ENCODE data around the gene STK33.

The STK33 gene

GRCh38 chr11:8636127-8636526 lies 42.1 kb upstream of the STK33 start:
- in situ Hi-C loops (cut with HindIII; ENCODE audit: low sequenced_read_pairs), result no loop called here
- no peak for TF ChIP-seq CTCF (IDR thresholded peaks at IDR 0.05; ENCODE audit: low read depth, low read length, missing control alignments)
- no peak overlapping the region for H3K4me3 ChIP-seq (ENCODE audit: low read depth, low read length)
- DNase-seq (ENCODE audit: low read depth), result no peak

- no peak for DNase-seq (ENCODE audit: low read depth)
- in situ Hi-C loops (cut with HindIII; ENCODE audit: low sequenced_read_pairs), result no loop called here
- no peak for TF ChIP-seq CTCF (IDR thresholded peaks at IDR 0.05; ENCODE audit: low read depth, low read length, missing control alignments)
- H3K4me3 ChIP-seq (ENCODE audit: low read depth, low read length), result no peak overlapping the region
Measured at GRCh38 chr11:8634498-8634897, 40.5 kb upstream of the STK33 start.

- in situ Hi-C loops (cut with HindIII; ENCODE audit: low sequenced_read_pairs), result no loop called here
- no peak for TF ChIP-seq CTCF (IDR thresholded peaks at IDR 0.05; ENCODE audit: low read depth, low read length, missing control alignments)
- no peak overlapping the region for H3K4me3 ChIP-seq (ENCODE audit: low read depth, low read length)
Measured at GRCh38 chr11:8631395-8632118, 37.5 kb upstream of the STK33 start.

GRCh38 chr11:8624698-8625097 lies 30.7 kb upstream of the STK33 start:
- DNase-seq (ENCODE audit: low read depth), result no peak
- in situ Hi-C loops (cut with HindIII; ENCODE audit: low sequenced_read_pairs), result no loop called here
- H3K4me3 ChIP-seq (ENCODE audit: low read depth, low read length), result no peak overlapping the region
- TF ChIP-seq CTCF (IDR thresholded peaks at IDR 0.05; ENCODE audit: low read depth, low read length, missing control alignments), result no peak

More at GRCh38 chr11:8631395-8632118, 37.5 kb upstream of the STK33 start:
- peak; percentile 67 for DNase-seq (ENCODE audit: low read depth)

GRCh38 chr11:8621147-8621546 lies 27.1 kb upstream of the STK33 start:
- in situ Hi-C loops (cut with HindIII; ENCODE audit: low sequenced_read_pairs), result no loop called here
- no peak for TF ChIP-seq CTCF (IDR thresholded peaks at IDR 0.05; ENCODE audit: low read depth, low read length, missing control alignments)
- H3K4me3 ChIP-seq (ENCODE audit: low read depth, low read length), result no peak overlapping the region
- no peak for DNase-seq (ENCODE audit: low read depth)

GRCh38 chr11:8617063-8617462 lies 23.0 kb upstream of the STK33 start:
- H3K4me3 ChIP-seq (ENCODE audit: low read depth, low read length), result no peak overlapping the region
- no peak for TF ChIP-seq CTCF (IDR thresholded peaks at IDR 0.05; ENCODE audit: low read depth, low read length, missing control alignments)
- DNase-seq (ENCODE audit: low read depth), result no peak
- in situ Hi-C loops (cut with HindIII; ENCODE audit: low sequenced_read_pairs), result no loop called here
